PFSK-1 (cell line): ENCODE data around the gene COL19A1.

Experiments
- FOXP2 ChIP-seq: optimal IDR thresholded peaks from 2 replicates; pipeline ENCODE3; 2011; ENCODE audit warnings: borderline replicate concordance, control low read depth, inconsistent platforms; ENCODE audit not compliant: insufficient read depth; ENCODE audit errors: extremely low read length, extremely low read depth
- POLR2AphosphoS5 ChIP-seq: IDR thresholded peaks from 2 replicates; pipeline ENCODE4 v1.6.1; 2012; ENCODE audit warnings: low read depth, mild to moderate bottlenecking, control low read depth, low read length, moderate library complexity
- SIN3A ChIP-seq: IDR thresholded peaks from 2 replicates; pipeline ENCODE4 v1.6.1; 2012; ENCODE audit warnings: mild to moderate bottlenecking, low read length, moderate library complexity, borderline replicate concordance; ENCODE audit not compliant: insufficient read depth
- TAF1 ChIP-seq: IDR thresholded peaks from 2 replicates; pipeline ENCODE4 v1.6.1; 2012; ENCODE audit warnings: low read length, control low read depth, borderline replicate concordance; ENCODE audit not compliant: insufficient read depth
- TF ChIP-seq, protein P1 (sequence below), 2 experiments: IDR thresholded peaks; 2 replicates each; pipeline versions ENCODE4 v1.6.1 to v1.8.0; 2011 to 2012; ENCODE audit warnings: low read depth in 2 of 2, low read length in 2 of 2, control low read depth in 1 of 2, inconsistent platforms in 1 of 2, mild to moderate bottlenecking in 1 of 2, moderate library complexity in 1 of 2; ENCODE audit not compliant: insufficient read depth in 1 of 2

Gene COL19A1

GRCh38 chr6:69871107-69871506 is 4.8 kb downstream of the COL19A1 start:
- TF ChIP-seq POLR2AphosphoS5 (no peak), SIN3A (no peak), TAF1 (no peak), FOXP2 (no peak)
- TF ChIP-seq, protein P1, sequence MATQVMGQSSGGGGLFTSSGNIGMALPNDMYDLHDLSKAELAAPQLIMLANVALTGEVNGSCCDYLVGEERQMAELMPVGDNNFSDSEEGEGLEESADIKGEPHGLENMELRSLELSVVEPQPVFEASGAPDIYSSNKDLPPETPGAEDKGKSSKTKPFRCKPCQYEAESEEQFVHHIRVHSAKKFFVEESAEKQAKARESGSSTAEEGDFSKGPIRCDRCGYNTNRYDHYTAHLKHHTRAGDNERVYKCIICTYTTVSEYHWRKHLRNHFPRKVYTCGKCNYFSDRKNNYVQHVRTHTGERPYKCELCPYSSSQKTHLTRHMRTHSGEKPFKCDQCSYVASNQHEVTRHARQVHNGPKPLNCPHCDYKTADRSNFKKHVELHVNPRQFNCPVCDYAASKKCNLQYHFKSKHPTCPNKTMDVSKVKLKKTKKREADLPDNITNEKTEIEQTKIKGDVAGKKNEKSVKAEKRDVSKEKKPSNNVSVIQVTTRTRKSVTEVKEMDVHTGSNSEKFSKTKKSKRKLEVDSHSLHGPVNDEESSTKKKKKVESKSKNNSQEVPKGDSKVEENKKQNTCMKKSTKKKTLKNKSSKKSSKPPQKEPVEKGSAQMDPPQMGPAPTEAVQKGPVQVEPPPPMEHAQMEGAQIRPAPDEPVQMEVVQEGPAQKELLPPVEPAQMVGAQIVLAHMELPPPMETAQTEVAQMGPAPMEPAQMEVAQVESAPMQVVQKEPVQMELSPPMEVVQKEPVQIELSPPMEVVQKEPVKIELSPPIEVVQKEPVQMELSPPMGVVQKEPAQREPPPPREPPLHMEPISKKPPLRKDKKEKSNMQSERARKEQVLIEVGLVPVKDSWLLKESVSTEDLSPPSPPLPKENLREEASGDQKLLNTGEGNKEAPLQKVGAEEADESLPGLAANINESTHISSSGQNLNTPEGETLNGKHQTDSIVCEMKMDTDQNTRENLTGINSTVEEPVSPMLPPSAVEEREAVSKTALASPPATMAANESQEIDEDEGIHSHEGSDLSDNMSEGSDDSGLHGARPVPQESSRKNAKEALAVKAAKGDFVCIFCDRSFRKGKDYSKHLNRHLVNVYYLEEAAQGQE (IDR thresholded peaks at IDR 0.05; ENCODE audit: insufficient read depth in 1 of 2, low read depth in 2 of 2, low read length in 2 of 2) = no peak

DNA sequence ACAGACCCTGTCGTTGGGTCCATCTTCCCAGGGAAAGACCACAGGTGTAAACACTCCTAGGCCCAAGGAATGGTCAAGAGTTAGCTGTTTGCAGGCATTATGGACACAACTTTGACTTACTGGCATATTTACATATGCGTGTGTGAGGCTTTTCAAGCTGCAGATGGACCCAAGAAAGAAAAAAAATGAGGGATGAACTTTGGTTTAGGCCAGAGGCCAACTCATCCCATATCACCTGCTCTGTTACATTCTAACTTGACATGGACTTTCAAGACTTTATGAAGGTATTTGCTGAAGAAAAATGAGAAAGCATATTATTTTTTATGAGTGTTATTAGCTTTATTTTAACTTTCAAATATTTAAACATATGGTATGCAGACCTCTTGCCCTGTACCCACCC is 6.9 kb downstream of the COL19A1 start:
- TF ChIP-seq POLR2AphosphoS5 (no peak), SIN3A (no peak), FOXP2 (no peak), TAF1 (no peak)
- TF ChIP-seq, protein P1 (IDR thresholded peaks at IDR 0.05; ENCODE audit: insufficient read depth in 1 of 2, low read depth in 2 of 2, low read length in 2 of 2) = no peak

GRCh38 chr6:69875715-69876114 is 9.4 kb downstream of the COL19A1 start:
- TF ChIP-seq, protein P1 (IDR thresholded peaks at IDR 0.05; ENCODE audit: insufficient read depth in 1 of 2, low read depth in 2 of 2, low read length in 2 of 2) = no peak

GRCh38 chr6:69878795-69879194 is 12.4 kb downstream of the COL19A1 start:
- TF ChIP-seq SIN3A (no peak), FOXP2 (no peak), TAF1 (no peak), POLR2AphosphoS5 (no peak)
- TF ChIP-seq, protein P1 (IDR thresholded peaks at IDR 0.05; ENCODE audit: insufficient read depth in 1 of 2, low read depth in 2 of 2, low read length in 2 of 2) = no peak

GRCh38 chr6:69880601-69881000 is 14.2 kb downstream of the COL19A1 start:
- TF ChIP-seq POLR2AphosphoS5 (no peak), FOXP2 (no peak), SIN3A (no peak), TAF1 (no peak)
- TF ChIP-seq, protein P1 (IDR thresholded peaks at IDR 0.05; ENCODE audit: insufficient read depth in 1 of 2, low read depth in 2 of 2, low read length in 2 of 2) = no peak
